Spleen (tissue), 11 donors: Measurements from ENCODE around the gene PRKCA. TPM values are rescaled to one million over a fixed set of nuclear protein-coding genes. Genes with fewer than 3 reads are reported as not detected.

ENCODE experiments used
- DNase-seq: peaks from one replicate; pipeline ENCODE4 v3.0.0-alpha.2; 2020
- H3K27ac ChIP-seq, 8 donors: fragments of 200-600 bp; sonication (generic) in 7 of 8; 1 replicate in 4 of 8; 2 replicates in 4 of 8; pipeline versions ENCODE4 v1.5.0 to v1.8.0; 2016 to 2021; ENCODE audit warnings: inconsistent platforms in 4 of 8, mild to moderate bottlenecking in 4 of 8, moderate library complexity in 1 of 8
- H3K27me3 ChIP-seq, 7 donors: fragments of 200-600 bp; sonication (generic) in 6 of 7; replicated peaks in 1 of 7; 1 replicate in 4 of 7; 2 replicates in 3 of 7; pipeline versions ENCODE4 v1.5.0 to v1.8.0; 2016 to 2021; ENCODE audit warnings: inconsistent platforms in 3 of 7, mild to moderate bottlenecking in 1 of 7
- H3K36me3 ChIP-seq, 6 donors: fragments of 200-600 bp; sonication (generic) in 5 of 6; 1 replicate in 4 of 6; 2 replicates in 2 of 6; pipeline versions ENCODE4 v1.5.0 to v1.8.0; 2016 to 2021; ENCODE audit warnings: inconsistent platforms in 2 of 6
- H3K4me1 ChIP-seq, 6 donors: fragments of 200-600 bp; sonication (generic) in 5 of 6; 1 replicate in 3 of 6; 2 replicates in 3 of 6; pipeline versions ENCODE4 v1.5.0 to v1.8.0; 2016 to 2021; ENCODE audit warnings: inconsistent platforms in 3 of 6
- H3K4me3 ChIP-seq, 8 donors: fragments of 200-600 bp; sonication (generic) in 7 of 8; 1 replicate in 4 of 8; 2 replicates in 4 of 8; pipeline versions ENCODE4 v1.5.0 to v1.8.0; 2016 to 2021; ENCODE audit warnings: inconsistent platforms in 4 of 8, mild to moderate bottlenecking in 4 of 8, moderate library complexity in 2 of 8
- H3K9me3 ChIP-seq, 8 donors: fragments of 200-600 bp; sonication (generic) in 7 of 8; 1 replicate in 4 of 8; 2 replicates in 4 of 8; pipeline versions ENCODE4 v1.5.0 to v1.8.0; 2016 to 2021; ENCODE audit warnings: inconsistent platforms in 4 of 8
- POLR2A ChIP-seq, 3 donors: fragments of 450-650 bp; IDR thresholded peaks; one replicate each; pipeline ENCODE4 v1.5.1; 2017; ENCODE audit warnings: antibody characterized with exemption in 3 of 3, mild to moderate bottlenecking in 1 of 3
- POLR2AphosphoS5 ChIP-seq, 3 donors: sonication (generic); formaldehyde crosslinking; IDR thresholded peaks; one replicate each; pipeline ENCODE4 v1.5.1; 2017; ENCODE audit warnings: antibody characterized with exemption in 3 of 3
- WGBS, 5 donors: extraction: QIAGEN DNeasy Blood & Tissue Kit in 3 of 5; methylation state at CpG; one replicate each; pipeline versions ENCODE4 v1.1.5 to v1.1.7; 2013 to 2018; 5-methylcytosine and 5-hydroxymethylcytosine counted together
- intact Hi-C: fragments of 100-400 bp; cut with DNase I; formaldehyde crosslinking; loops from one replicate; pipeline ENCODE4 v1.15.0; 2023; ENCODE audit warnings: low total_unique reads
- polyA plus RNA-seq, 3 donors: library from polyadenylated mRNA; stranded (reverse); fragments of 200-250 nt; gene quantifications; one replicate each; pipeline ENCODE4 v1.2.1, GENCODE V29; 2013
- total RNA-seq, 7 donors: library from RNA; depleted of rRNA in 3 of 7; stranded (reverse); fragments of >200 nt in 3 of 7; fragmentation: NEBNext Ultra II Directional in 4 of 7; extraction: Animal tissue kit (Norgen Biotek cat#: 25700) in 4 of 7; gene quantifications; one replicate each; pipeline versions ENCODE4 v1.1.0 to v1.2.1, GENCODE V29; 2016 to 2021
- TF ChIP-seq, protein P1 (sequence below), 11 experiments: fragments of 200-600 bp in 7 of 11; fragments of 450-650 bp in 4 of 11; sonication (generic) in 4 of 11; IDR thresholded peaks in 8 of 11; conservative IDR thresholded peaks in 3 of 11; 1 replicate in 7 of 11; 2 replicates in 4 of 11; pipeline versions ENCODE4 v1.4.0 to v1.8.0; 2016 to 2021; ENCODE audit warnings: antibody characterized with exemption in 11 of 11, inconsistent platforms in 4 of 11, mild to moderate bottlenecking in 1 of 11
- donor health status: healthy with polysubstance abuse.
- donor health status: DM: no; HTN: no; CAD: no; lungs with moderate emphysema.
- donor health status: DM: no; HTN: no; CAD: no.
- donor health status: Bipolar disorder and iron deficiency.
- donor health status: healthy.
- donor health status: DM: no; HTN: no; CAD: no.
- donor health status: DM: yes; HTN: yes; CAD: no.

The PRKCA gene
- total and polyA plus RNA-seq, 10 donors, result 1.7 to 59.7 (median 31.2) TPM

GRCh38 chr17:66395961-66396360 is 93.5 kb downstream of the PRKCA start:
- Histone ChIP-seq H3K4me3 (no peak overlapping the region), H3K27ac (no peak overlapping the region), H3K36me3 (no peaks in the 10 kb centered on the region), H3K9me3 (no peaks in the 10 kb centered on the region), H3K27me3 (no peaks in the 10 kb centered on the region), H3K4me1 (peaks cover 0 to 25% (median 4%) of the 10 kb centered on the region in 6 donors)
- no peak for DNase-seq
- TF ChIP-seq, protein P1, sequence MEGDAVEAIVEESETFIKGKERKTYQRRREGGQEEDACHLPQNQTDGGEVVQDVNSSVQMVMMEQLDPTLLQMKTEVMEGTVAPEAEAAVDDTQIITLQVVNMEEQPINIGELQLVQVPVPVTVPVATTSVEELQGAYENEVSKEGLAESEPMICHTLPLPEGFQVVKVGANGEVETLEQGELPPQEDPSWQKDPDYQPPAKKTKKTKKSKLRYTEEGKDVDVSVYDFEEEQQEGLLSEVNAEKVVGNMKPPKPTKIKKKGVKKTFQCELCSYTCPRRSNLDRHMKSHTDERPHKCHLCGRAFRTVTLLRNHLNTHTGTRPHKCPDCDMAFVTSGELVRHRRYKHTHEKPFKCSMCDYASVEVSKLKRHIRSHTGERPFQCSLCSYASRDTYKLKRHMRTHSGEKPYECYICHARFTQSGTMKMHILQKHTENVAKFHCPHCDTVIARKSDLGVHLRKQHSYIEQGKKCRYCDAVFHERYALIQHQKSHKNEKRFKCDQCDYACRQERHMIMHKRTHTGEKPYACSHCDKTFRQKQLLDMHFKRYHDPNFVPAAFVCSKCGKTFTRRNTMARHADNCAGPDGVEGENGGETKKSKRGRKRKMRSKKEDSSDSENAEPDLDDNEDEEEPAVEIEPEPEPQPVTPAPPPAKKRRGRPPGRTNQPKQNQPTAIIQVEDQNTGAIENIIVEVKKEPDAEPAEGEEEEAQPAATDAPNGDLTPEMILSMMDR (IDR thresholded peaks at IDR 0.05 in 8 of 11, conservative IDR thresholded peaks at IDR 0.05 in 3 of 11), result no peak
- no peak for TF ChIP-seq POLR2AphosphoS5 (IDR thresholded peaks at IDR 0.05)
- TF ChIP-seq POLR2A (IDR thresholded peaks at IDR 0.05), result no peak
- intact Hi-C loops, result no loop called here

- Histone ChIP-seq H3K27ac (no peak overlapping the region), H3K9me3 (no peaks in the 10 kb centered on the region), H3K36me3 (no peaks in the 10 kb centered on the region), H3K4me3 (no peak overlapping the region), H3K27me3 (no peaks in the 10 kb centered on the region), H3K4me1 (peaks cover 0 to 23% (median 4%) of the 10 kb centered on the region in 6 donors)
- intact Hi-C loops, result no loop called here
- WGBS, 5 donors, result 54 to 72% (median 63%) methylated on average over 2 to 3 of the region's 3 CpGs
- no peak for DNase-seq
- TF ChIP-seq POLR2A (IDR thresholded peaks at IDR 0.05) (no peak), POLR2AphosphoS5 (IDR thresholded peaks at IDR 0.05) (no peak)
- TF ChIP-seq, protein P1 (IDR thresholded peaks at IDR 0.05 in 8 of 11, conservative IDR thresholded peaks at IDR 0.05 in 3 of 11), result no peak
These were observed 95.1 kb downstream of the PRKCA start for GRCh38 chr17:66397486-66397885.

GRCh38 chr17:66398059-66398458 is 95.6 kb downstream of the PRKCA start:
- DNase-seq, result no peak
- Histone ChIP-seq H3K4me3 (no peak overlapping the region), H3K36me3 (no peaks in the 10 kb centered on the region), H3K27me3 (no peaks in the 10 kb centered on the region), H3K4me1 (peaks cover 0 to 25% (median 5%) of the 10 kb centered on the region in 6 donors), H3K27ac (peak overlapping the region in 1 of 8 donors; percentile 2), H3K9me3 (no peaks in the 10 kb centered on the region)
- intact Hi-C loops, result no loop called here
- TF ChIP-seq, protein P1 (IDR thresholded peaks at IDR 0.05 in 8 of 11, conservative IDR thresholded peaks at IDR 0.05 in 3 of 11), result no peak
- TF ChIP-seq POLR2A (IDR thresholded peaks at IDR 0.05) (no peak), POLR2AphosphoS5 (IDR thresholded peaks at IDR 0.05) (no peak)
- WGBS, 5 donors, result 54 to 60% (median 55%) methylated on average over 4 of the region's 4 CpGs

- WGBS, 5 donors, result 91 to 97% (median 94%) methylated on average over 8 of the region's 8 CpGs
- H3K9me3 ChIP-seq, result no peaks in the 10 kb centered on the region
- H3K36me3 ChIP-seq, result no peaks in the 10 kb centered on the region
- no peaks in the 10 kb centered on the region for H3K27me3 ChIP-seq
- no peak for DNase-seq
- intact Hi-C loops, result no loop called here
- peaks cover 0 to 30% (median 8%) of the 10 kb centered on the region in 6 donors for H3K4me1 ChIP-seq
- H3K4me3 ChIP-seq, result no peak overlapping the region
- TF ChIP-seq POLR2AphosphoS5 (IDR thresholded peaks at IDR 0.05), result no peak
- TF ChIP-seq, protein P1 (IDR thresholded peaks at IDR 0.05 in 8 of 11, conservative IDR thresholded peaks at IDR 0.05 in 3 of 11), result no peak
- no peak for TF ChIP-seq POLR2A (IDR thresholded peaks at IDR 0.05)
- H3K27ac ChIP-seq, result peak overlapping the region in 1 of 8 donors; percentile 2
These were observed 96.2 kb downstream of the PRKCA start for GRCh38 chr17:66398617-66399016.
